LNCaP clone FGC (cell line): ENCODE data around the gene ZNF189.

Source experiments
- DNase-seq: peaks from one replicate; pipeline ENCODE4 v3.0.0-alpha.2; 2011; ENCODE audit warnings: low read depth
- H3K4me3 ChIP-seq: 2 replicates; pipeline ENCODE4 v1.5.1; 2011; ENCODE audit warnings: mild to moderate bottlenecking, low read depth, low read length, control low read depth
- CTCF ChIP-seq: IDR thresholded peaks from 2 replicates; pipeline ENCODE4 v1.5.1; 2012; ENCODE audit warnings: mild to moderate bottlenecking; ENCODE audit not compliant: control insufficient read depth, insufficient read depth; ENCODE audit errors: extremely low read depth

ZNF189 gene

GRCh38 chr9:101403516-101404285 lies 5.0 kb downstream of the ZNF189 start:
- no peak overlapping the region for H3K4me3 ChIP-seq
- DNase-seq = no peak
- no peak for TF ChIP-seq CTCF

- H3K4me3 ChIP-seq = no peak overlapping the region
- TF ChIP-seq CTCF = no peak
- no peak for DNase-seq
Measured at GRCh38 chr9:101408374-101409078, 9.9 kb downstream of the ZNF189 start.

- no peak overlapping the region for H3K4me3 ChIP-seq
- TF ChIP-seq CTCF = no peak
- no peak for DNase-seq
Measured at GRCh38 chr9:101409079-101409477, 10.4 kb downstream of the ZNF189 start.

- TF ChIP-seq CTCF = no peak
- no peak for DNase-seq
- H3K4me3 ChIP-seq = no peak overlapping the region
Measured at GRCh38 chr9:101414839-101415238, 16.2 kb downstream of the ZNF189 start.

- no peak overlapping the region for H3K4me3 ChIP-seq
- no peak for DNase-seq
- TF ChIP-seq CTCF = no peak
Measured at GRCh38 chr9:101415578-101415977, 16.9 kb downstream of the ZNF189 start.

GRCh38 chr9:101417389-101417788 lies 18.7 kb downstream of the ZNF189 start:
- H3K4me3 ChIP-seq = no peak overlapping the region
- DNase-seq = no peak
- no peak for TF ChIP-seq CTCF
